NCI-H187 (cell line): Measurements from ENCODE around the gene MAP1B.

Experiments used
- DNase-seq, 2 experiments: peaks; one replicate each; lab custom pipeline; 2025; lab: John Stamatoyannopoulos, UW

Gene MAP1B

DNA sequence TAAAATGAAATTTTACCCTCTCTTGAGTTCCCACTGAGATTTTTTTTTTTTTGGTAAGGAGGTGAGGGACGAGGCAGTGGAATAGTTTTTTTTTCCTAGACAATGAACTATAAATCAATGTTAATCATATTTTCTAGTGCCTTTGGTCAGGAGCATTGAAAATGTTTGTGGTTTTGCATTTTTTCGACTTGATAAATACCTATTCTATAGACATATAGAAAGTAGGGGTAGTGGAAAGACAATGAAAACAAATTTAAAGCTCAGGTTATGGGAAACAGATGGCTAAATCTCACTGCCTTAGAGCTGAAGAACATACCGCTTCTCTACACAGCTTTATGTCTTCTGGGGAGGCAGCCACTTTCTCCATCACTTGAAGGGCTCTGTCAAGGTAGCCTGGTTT is 118.5 kb downstream of the MAP1B start:
- no peak for DNase-seq

DNA sequence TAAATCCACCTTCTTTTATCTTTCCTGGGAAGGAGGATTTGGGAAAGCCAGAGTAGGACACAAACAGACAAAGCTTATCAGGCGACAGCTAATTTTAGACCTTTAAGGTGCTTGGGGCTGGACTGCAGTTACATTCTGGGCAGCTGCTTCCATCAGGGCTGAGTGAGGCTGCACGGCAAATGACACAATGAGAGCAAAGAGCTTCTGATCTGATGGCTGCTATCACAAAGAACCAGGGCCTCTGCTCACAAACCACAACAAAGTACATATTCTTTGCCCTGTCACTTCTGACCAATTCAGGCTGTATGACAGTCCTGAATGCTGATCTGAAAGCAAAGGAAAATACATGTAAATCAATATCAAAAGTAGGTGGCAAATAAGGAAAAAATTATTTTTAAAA is 119.7 kb downstream of the MAP1B start:
- no peak for DNase-seq

DNA sequence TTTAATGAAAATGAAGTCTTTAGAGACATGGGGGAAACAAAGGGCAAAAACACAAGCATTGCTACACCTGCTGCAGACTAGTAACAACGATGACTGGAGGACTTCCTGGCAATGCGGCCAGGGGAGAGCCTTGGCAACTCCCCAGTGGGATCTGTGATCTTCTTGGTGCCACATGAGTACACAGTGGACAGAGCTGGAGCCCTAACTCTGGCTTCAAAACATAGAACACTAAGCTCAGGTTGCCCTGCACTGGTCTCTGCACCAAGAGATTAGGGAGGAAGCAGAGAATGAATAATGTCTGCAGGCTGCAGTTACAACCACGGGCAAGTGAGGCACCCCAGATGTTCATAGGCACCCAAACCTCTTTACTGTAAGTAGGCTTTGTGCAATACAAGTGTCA is 121.7 kb downstream of the MAP1B start:
- DNase-seq: no peak

GRCh38 chr5:72231991-72232703 is 124.9 kb downstream of the MAP1B start:
- no peak for DNase-seq

DNA sequence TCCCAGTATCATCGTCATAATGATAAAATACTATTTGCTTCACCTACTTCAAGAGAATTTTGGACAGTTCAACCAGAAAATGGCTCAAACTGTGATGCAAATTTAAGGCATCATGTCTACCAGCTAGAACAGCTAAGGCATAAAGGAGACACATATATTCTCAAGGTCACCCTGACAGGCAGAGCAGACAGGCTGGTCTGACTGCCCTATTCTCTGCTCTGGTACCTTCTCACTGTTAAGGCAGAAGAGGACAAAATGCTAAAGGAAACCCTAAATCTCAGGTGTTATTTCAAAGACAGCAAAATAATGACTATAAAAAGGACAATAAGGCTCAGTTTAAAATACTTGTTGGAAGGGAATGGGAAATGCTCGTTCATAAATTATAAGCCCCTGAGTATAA is 125.6 kb downstream of the MAP1B start:
- no peak for DNase-seq

DNA sequence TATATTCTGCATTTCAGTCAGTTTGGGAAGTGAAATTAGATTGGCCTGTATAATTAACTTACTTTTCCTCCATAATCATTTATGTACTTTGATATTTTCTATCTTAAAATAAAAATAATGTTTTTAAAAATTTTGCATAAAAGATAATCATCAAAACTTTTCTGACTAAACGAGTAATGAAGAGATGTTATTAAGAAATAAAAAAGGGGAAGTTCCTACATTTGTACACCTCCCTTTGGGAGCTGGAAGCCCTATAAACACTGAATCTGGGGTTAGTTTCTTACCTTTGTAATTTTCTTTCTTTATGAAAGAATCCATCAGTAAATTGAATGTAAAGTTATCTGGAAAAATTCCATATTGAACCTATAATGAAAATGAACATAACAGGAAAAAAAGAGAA is 126.6 kb downstream of the MAP1B start:
- no peak for DNase-seq

- no peak for DNase-seq
Observed at GRCh38 chr5:72234265-72234700, 127.0 kb downstream of the MAP1B start.

GRCh38 chr5:72234868-72235267 is 127.6 kb downstream of the MAP1B start:
- no peak for DNase-seq

GRCh38 chr5:72235725-72236124 is 128.4 kb downstream of the MAP1B start:
- no peak for DNase-seq

- DNase-seq: no peak
Observed at GRCh38 chr5:72237415-72237814, 130.1 kb downstream of the MAP1B start.

GRCh38 chr5:72237879-72238278 is 130.6 kb downstream of the MAP1B start:
- no peak for DNase-seq

DNA sequence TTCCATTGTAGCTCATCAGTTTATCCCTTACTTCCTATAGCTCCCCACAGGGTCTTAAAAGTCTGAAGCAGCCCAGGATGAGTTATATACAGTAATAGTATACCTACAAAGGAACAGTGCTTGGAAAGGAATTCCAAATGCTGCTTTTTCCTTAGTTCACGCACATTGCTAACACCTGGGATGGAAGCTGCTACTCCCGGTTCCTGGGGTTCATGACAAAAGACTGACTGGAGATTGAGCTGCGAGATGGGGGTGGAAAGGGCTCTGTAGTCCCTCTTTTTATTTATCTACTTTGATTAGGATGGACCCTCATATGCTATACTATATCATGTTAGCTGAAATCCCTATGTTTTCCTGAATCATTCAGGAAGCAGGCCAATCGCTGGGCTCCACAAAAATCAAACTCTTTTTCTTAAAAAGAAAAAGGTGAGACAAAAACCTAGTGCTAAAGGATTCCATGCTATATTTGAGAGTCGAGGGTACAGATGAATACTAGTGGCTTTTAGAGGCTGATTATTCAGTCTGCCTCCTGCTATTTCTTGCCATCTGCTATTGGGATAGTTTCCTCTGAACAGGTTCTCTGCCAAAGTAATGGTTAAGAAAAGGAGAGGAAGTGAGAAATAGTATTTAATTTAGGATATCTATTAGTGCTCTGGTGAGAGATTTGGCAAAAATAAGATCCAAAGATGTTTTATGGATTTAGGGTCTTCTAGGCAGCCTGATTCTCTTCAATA is 131.6 kb downstream of the MAP1B start:
- DNase-seq: no peak

- no peak for DNase-seq
Observed at GRCh38 chr5:72241346-72242003, 134.2 kb downstream of the MAP1B start.

DNA sequence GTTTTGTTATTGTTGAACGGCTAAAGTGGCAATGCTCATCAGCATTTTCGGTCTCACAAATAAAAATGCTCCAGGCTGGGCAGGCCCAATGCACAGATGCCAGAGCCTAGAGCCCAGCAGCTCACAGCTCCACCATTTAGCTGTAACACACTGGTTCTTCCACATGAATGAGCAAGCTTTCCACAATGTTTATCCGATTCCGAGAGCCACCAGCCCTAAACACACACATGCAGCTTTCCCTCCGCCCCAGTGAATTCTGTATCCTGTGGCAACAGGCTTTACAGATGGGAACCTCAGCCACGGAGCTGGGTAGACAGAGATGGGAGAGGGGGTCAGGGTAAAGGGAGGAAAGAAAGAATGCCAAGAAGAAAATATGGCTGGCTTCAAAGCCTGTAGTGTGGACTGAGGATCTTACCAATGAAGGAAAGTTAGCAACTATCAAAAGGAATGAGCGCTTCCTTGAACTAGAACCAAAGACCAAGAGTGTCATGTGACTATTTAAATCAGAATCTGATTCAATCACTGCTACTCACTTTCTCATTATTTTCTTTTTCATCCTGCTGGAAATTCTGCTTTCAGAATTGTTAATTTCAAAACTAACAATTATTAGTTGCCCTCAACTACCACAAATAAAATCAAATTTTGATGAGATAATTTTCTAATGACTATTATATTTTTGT is 135.7 kb downstream of the MAP1B start:
- no peak for DNase-seq

DNA sequence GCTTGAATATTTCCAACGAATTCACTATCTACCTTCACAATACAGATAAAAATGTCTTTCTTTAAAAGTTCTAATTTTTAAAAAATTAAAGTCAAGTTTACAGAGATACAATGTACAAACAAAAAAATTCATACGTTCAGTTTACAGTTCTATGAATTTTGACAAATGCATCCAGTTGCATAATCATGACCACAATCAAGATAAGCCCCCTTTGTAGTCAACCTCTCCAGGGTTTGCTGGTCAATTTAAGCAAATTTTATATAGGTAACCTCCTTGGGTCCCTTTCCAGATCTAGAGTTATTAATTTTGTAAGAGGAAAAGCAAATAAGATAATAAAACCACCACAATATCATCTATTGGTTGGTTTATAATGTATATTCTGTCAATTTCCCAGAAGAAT is 136.4 kb downstream of the MAP1B start:
- no peak for DNase-seq

DNA sequence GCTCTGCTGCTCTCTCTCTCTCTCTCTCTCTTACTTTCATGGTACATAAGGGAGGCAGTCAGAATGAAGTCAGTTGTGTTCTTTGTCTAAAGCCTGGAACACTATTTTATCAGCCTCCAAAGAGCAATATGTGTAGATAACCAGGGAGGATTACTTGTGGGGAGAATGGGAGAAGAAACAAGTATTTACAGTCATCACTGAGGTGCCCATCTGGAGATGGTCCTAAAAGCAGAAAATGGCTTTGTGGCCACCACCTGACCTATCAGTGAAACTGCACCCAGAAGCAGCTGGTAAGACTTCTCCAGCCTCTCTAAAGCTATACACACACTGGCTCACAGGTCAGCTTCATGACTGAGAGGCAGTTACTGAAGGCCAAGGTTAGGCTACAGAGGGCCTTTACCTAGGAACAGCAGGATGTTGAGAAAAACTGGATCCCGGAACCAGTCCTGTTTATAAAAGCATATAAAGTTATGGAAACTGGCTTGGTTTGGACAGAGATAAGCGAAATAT is 137.6 kb downstream of the MAP1B start:
- DNase-seq: no peak

GRCh38 chr5:72245546-72245945 is 138.3 kb downstream of the MAP1B start:
- no peak for DNase-seq

GRCh38 chr5:72245951-72246532 is 138.8 kb downstream of the MAP1B start:
- no peak for DNase-seq

DNA sequence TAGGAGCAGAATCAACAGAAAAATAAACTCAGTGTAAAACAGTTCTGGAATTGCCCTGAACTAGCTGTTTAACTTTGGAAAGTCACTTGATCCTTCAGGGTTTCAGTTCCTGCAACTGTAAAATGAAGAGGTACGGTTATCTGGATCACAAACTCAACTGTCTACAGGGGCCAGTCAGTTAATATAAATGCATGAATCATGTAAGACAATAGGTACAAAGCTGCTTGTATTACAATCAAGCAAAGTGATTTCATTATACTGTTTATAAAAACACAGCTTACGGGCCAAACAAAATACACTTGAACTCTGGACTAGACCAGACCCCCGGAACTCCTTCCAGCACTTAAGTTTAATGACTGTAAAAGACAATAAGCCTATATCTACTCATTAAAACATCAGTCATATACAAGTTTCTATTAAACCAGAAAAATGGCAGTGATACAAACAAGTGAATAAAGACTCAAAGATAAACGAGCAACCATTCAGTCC is 139.7 kb downstream of the MAP1B start:
- no peak for DNase-seq

GRCh38 chr5:72248410-72248981 is 141.2 kb downstream of the MAP1B start:
- no peak for DNase-seq

DNA sequence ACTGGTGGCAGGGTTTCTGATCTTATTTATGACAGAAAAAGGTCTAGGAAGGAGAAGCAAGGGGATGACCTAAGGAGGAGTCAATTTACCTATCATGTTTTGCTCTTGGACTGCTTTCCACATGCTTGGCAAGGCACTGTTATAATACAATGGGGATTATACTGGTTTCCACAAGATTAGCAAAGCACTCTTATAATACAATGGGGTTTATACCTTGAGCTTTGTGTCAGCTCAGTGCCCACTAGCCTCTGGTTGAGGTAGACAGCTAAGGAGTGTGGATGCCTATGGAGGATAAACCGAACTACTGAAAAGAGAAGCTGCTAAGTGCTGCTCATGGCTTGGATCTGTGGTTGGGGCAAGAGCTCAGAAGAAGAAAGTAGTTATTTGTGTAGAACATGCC is 144.1 kb downstream of the MAP1B start:
- no peak for DNase-seq
